Tongue (tissue), 2 donors: ENCODE results near the gene NOL12. TPM values are rescaled to one million over a fixed set of nuclear protein-coding genes. Genes with fewer than 3 reads are reported as not detected.
A peak's percentile ranks its signal among the peaks of the same experiment; 100 is the strongest.
"Not testable (repeated sequence)": the region's sequence is repeated elsewhere in the genome, so short reads cannot be mapped to it uniquely, and the experiment has no call there.

ENCODE experiments used
- DNase-seq: peaks from one replicate; pipeline ENCODE4 v3.0.0-alpha.2; 2015
- total RNA-seq: library from RNA; depleted of rRNA; stranded (reverse); fragments of >200 nt; gene quantifications from one replicate; pipeline ENCODE4 v1.2.3, GENCODE V29; 2014

Gene NOL12
- 19.4 TPM for total RNA-seq

DNA sequence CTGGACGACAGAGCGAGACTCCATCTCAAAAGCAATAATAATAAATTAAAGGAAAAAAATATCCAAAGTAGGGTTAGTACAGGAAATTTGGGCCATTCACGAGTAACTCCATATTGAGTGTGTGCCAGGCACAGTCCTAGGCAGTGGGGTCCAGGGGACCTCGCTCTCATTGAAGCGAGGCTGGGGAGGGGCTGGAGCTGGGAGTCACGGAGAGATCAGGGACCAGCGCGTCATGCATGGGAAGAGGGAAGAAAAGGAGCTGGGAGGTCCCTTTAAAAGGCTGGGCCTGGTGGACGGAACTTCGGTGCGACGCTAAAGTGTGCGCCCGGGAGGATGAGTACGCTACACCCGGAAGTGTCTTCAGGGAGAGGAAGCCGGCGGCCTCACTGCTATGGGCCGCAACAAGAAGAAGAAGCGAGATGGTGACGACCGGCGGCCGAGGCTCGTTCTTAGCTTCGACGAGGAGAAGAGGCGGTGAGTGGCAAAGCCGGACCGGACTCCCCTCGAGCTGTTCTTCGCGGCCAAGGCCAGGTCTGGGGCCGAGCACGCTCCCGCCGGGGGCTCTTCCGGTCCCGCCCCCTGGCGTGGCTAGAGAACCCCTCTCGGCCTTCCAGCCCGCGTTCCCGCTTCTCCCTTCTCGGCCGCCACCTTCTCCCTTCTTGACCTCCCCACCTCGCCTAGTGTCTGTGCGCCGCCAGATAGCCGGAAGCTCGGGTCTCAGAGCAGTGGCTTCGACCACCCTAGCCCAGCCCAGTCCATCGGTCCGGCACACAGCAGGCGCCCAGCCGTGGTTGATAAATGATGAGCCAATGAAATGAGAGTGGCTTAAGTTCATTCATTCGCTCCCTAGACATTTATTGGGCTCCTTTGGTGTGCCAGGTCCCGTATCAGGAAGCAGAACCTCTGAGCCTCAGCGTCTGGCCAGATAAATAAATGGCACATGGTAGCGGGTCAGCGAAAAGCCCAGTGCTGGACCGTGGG is at the start of gene NOL12:
Gene NOL12 (plus strand): TSS at position 342 of the 981 bp plus-strand sequence. CDS start 50 bp downstream, at position 392.
- DNase-seq = peak; percentile 94

GRCh38 chr22:37636949-37637273 is 49.2 kb upstream of the NOL12 start:
- no peak for DNase-seq

DNA sequence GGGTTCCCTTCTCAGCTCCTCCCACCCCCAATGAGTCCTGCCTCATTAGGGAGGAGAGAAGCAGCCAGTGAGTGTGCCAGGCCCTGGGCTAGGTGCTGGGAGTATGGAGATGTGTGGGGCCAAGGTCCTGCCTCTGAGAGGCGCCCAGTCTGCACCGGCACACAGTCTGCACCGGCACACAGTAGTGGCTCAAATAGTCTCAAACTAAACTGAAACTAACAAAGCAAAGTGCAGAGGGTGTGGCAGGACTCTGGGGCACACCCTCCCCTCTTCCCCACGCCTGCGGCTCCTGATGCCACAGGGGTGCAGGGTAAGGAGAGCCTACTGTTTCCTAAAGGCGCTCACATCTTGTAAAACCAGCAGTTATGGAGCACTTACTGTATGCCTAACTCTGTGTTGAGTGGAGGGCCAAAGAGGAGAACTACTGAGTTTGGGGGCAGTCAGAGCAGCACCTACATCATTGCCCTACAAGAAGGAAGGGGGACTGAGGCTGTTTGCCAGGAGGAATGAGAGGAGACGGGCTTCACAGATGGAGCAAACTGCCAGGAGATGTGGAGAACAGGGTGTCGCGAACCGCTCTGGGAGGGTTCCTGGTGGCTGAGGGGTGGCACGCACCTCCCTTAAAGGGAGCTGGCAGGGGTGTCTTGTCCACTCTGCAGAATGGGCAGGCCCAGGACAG is 47.6 kb upstream of the NOL12 start:
- no peak for DNase-seq

DNA sequence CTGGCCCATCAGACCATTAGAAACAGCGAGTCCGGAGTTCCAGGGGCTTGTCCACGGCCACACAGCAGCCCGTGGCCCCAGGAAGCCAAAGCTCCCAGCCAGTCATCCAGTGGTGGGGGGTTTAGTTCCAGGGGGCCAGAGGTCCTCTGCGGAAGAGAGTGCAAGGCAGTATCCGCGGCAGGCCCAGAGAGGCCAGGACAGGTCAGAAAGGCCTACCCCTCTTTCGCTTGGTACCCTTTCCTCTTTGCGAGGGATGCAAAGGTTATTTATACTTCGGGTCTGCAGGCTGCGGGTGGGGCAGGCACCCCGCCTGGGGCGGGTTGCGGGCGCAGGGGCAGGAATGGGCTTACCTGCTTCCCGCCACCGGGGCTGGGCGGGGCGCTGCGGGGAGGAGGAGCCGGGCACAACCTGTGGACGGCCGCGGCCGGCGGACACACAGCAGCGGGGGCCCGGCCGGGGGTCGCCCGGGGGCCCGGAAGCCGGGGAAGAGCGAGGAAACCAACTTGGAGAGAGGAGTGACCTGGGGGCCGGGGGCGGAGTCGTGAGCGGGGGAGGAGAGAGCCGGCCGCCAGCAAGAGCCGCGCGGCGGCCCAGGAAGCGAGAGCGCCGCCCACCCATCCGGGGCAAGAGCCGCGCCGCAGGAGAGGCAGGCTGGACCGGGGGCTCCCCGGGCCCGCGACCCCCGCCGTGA is 46.9 kb upstream of the NOL12 start, which contains the start of gene SH3BP1:
Gene SH3BP1 (plus strand): TSS at position 600 of the 691 bp plus-strand sequence. CDS start 119 bp downstream, outside the sequence.
- DNase-seq = peak; percentile 69

GRCh38 chr22:37639771-37640590 is 46.2 kb upstream of the NOL12 start:
- DNase-seq = no peak

GRCh38 chr22:37640591-37641560 is 45.3 kb upstream of the NOL12 start:
- no peak for DNase-seq

DNA sequence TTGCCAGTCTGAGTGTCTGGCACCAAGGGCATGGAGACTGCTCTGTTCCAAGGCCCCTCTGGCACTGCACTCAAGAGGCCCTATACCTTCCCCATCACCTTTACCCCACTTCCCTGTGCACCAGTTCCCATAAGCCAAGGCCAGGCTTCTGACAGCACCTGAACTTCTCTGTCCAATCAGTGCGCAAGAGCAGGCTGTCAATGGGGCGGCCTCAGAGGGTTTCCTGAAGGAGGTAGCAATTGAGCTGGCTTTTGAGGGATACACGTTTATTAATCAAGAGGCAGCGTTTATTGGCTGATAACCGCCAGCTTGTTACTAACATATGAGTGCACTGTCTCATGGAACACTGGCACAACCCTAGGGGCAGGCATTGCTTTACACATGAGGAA is 44.6 kb upstream of the NOL12 start:
- DNase-seq = no peak

GRCh38 chr22:37643225-37643847 is 42.8 kb upstream of the NOL12 start:
- DNase-seq = peak; percentile 94

DNA sequence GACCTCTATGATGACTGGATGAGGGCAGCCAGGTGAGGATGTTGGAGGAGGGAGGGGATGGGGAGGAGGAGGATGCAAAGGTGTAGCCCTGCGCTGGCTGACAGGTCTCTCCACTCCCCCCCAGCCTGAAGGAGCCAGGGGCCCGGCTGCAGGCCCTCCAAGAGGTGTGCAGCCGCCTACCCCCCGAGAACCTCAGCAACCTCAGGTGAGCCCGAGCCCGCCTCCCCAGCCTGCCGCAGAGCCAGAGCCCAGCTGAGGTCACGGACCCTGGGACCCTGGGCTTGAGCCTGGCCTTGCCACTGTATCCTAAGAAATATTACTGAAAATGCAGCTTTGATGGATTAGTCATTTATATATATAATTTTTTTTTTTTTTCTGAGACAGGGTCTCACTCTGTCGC is 38.8 kb upstream of the NOL12 start:
- no peak for DNase-seq

DNA sequence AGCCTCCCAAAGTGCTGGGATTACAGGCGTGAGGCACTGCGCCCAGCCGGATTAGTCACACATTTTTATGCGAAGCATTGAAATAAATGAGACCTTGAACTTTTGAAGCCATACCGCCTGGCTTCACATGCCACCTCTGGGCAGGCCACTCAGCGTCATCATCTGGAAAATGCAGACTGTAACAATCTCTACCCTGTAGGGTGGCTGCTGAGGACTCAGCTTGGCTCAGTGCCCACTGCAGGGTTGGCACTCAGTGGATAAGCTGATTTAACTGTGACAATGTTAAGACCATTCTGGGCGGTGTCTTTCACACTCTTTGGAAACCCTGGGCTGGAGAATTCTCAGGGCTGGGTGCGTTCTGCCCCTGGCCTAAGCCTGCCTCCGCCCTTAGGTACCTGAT is 38.2 kb upstream of the NOL12 start:
- DNase-seq = peak; percentile 91

- no peak for DNase-seq
Measured at GRCh38 chr22:37650463-37651136, 35.5 kb upstream of the NOL12 start.

GRCh38 chr22:37654563-37655251 is 31.4 kb upstream of the NOL12 start:
- no peak for DNase-seq

- DNase-seq = no peak
Measured at GRCh38 chr22:37655252-37655563, 30.9 kb upstream of the NOL12 start.

DNA sequence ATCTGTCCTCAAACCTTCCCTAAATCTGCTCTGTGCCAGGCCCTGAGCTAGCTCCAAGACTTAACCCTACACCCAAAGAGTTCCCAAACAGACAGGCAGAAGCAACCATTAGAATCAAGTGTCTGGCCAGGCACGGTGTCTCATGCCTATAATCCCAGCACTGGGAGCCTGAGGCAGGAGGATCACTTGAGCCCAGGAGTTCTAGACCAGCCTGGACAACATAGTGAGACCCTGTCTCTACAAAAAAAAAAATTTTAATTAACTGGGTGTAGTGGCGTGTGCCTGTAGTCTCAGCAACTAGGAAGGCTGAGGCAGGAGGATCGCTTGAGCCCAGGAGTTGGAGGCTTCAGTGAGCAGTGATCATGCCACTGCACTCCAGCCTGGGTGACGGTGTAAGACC is 29.6 kb upstream of the NOL12 start:
- not testable (repeated sequence) for DNase-seq

DNA sequence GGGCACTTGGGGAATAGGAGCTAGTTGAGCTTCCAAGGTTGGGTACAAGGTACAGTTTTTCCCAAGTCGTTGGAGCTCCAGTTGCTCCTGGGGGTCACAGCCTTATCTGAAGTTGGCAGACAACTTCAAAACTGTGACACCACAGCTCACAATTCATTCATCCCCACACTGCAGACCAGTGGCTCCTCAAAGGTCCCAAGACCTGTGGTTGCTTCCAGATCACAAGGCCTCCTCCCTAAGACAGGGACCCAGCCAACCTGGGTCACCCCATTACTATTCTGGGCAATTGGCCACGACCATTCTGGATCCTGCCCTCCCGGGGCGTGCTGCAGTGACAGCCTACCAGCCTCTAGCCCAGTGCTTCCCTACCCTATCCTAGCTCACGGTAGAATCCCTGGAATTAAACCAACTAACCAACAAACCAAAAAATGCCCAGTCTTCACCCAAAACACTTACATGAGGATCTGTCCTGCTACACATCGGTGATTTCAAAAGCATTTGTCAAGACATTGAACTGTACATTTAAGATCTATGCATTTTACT is 28.5 kb upstream of the NOL12 start:
- DNase-seq = no peak

GRCh38 chr22:37658133-37659065 is 27.7 kb upstream of the NOL12 start, which contains the start of gene PDXP:
Gene PDXP, plus strand, starts transcription at chr22:37658723. Its CDS starts 60 bp downstream, at chr22:37658783.
- peak; percentile 100 for DNase-seq
